GM21447 (cell line): ENCODE measurements around the gene MED27.
"Not testable (repeated sequence)": the region's sequence is repeated elsewhere in the genome, so short reads cannot be mapped to it uniquely, and the experiment has no call there.

Source experiments
- ATAC-seq: cut with Tn5 transposase; IDR thresholded peaks from one replicate; pipeline ENCODE4 v1.9.1; 2021; ENCODE audit not compliant: unreplicated experiment

Gene MED27

DNA sequence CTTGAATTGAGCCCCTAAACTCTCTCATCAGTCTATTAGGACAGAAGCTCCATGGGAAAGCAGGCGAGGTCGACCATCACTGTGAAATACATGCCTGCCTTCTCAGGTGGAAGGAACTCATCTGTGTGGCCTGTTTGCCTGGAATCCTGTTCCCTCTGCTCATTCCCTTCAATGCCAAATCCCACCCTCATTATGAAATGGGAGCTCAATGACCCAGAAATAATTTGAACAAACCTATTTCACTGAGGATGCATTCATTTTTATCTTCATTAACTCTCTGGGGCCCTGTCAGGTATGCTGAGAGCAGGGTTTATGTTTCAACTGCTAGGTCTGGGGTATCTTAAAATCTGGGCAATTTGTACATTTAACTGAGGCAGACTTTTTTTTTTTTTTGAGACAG lies 142.2 kb downstream of the MED27 start:
- no peak for ATAC-seq

DNA sequence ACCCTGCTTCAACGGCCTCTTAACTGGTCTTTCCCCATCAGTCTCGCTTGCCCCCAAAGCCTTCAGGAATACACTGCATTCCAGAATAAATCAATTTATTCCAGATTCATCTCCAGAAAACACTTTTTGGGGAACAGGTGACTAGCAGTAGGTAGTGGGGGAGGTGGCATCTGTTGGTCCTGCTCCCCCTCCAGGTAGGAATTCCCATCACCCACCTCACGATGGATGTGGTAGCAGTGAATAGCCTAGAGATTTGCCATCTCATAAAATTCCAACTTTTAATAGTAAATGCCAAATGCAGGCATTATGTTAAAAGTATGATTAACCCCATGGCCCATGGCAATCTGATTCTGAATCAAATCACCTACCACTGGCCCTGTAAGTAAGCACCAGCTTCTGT lies 142.7 kb downstream of the MED27 start:
- ATAC-seq = no peak

DNA sequence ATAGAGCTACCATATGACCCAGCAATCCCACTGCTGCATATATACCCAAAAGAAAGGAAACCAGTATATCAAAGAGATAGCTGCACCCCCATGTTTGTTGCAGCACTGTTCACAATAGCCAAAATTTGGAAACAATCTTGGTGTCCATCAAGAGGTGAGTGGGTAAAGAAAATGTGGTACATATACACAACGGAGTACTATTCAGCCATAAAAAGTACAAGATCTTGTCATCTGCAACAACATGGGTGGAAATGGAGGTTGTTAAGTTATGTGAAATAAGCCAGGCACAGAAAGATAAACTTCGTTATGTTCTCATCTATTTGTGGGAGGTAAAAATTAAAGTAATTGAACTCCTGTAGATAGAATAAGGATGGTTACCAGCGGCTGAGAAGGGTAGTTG lies 145.0 kb downstream of the MED27 start:
- no peak for ATAC-seq

GRCh38 chr9:131927091-131927490 lies 152.6 kb downstream of the MED27 start:
- ATAC-seq = no peak

GRCh38 chr9:131926360-131926922 lies 153.2 kb downstream of the MED27 start:
- ATAC-seq = no peak

GRCh38 chr9:131925677-131926177 lies 153.9 kb downstream of the MED27 start:
- no peak for ATAC-seq

DNA sequence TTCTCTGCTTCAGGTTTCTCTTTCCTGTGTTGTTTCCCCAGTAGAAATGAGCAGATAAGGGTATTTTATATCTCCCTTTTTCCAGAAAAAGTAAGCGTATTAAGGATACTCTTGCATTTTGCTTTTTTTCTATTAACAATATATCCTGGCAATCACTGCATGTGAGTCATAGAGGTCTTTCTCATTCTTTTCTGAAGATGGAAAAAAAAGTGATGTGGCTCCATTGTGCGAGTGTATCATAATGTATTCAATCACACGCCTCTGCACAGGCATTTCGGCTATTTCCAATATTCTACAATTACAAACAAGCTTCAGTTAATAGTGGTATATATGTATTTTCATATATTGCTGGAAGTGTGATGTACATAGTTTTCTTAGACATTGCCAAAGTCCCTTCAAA lies 155.9 kb downstream of the MED27 start:
- ATAC-seq = no peak

- no peak for ATAC-seq
Observed at GRCh38 chr9:131923132-131923671, 156.5 kb downstream of the MED27 start.

- ATAC-seq = not testable (repeated sequence)
Observed at GRCh38 chr9:131921635-131922034, 158.0 kb downstream of the MED27 start.

- ATAC-seq = no peak
Observed at GRCh38 chr9:131919216-131919615, 160.5 kb downstream of the MED27 start.

DNA sequence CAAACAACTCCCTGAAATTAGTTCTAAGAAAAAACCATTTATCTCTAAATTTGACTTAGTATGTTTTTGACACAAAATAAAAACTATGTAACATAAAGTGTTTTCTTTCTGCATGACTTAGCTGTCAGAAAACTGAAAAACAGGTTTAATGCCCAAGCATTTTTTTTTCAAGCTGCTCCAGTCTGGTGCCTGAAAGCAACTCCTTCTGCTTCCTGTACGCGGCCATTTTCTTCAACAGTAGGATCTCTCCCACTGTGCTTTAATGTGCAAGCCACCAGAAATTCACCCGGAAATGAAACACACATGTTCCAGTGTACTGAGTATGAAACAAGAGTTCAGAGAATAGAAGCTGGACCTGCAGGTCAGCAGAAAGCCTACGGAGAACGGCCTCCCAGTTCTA lies 161.2 kb downstream of the MED27 start:
- no peak for ATAC-seq

- no peak for ATAC-seq
Observed at GRCh38 chr9:131917009-131917408, 162.7 kb downstream of the MED27 start.

- no peak for ATAC-seq
Observed at GRCh38 chr9:131915181-131915580, 164.5 kb downstream of the MED27 start.

DNA sequence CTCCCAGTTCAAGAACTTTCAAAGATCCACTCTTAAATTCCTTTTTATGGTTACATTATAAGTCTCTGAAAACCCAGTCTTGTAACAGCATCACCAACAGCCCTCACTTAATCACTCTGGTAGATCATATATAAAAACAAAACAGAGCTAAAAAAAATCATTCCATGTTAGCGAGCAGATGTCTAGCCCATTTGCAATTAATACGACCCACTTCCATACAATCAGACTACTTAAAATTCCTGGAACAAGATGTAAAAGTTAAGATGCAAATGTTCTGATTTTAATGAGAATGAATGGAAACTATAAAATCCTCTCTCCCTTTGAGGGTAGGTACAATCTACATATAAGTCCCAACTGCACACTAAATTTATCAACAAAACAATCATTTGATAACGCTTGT lies 167.0 kb downstream of the MED27 start:
- ATAC-seq = no peak

- ATAC-seq = no peak
Observed at GRCh38 chr9:131912069-131912468, 167.6 kb downstream of the MED27 start.

GRCh38 chr9:131910572-131910971 lies 169.1 kb downstream of the MED27 start:
- ATAC-seq = no peak

- no peak for ATAC-seq
Observed at GRCh38 chr9:131905144-131905543, 174.5 kb downstream of the MED27 start.

- no peak for ATAC-seq
Observed at GRCh38 chr9:131899296-131900228, 180.1 kb downstream of the MED27 start.

DNA sequence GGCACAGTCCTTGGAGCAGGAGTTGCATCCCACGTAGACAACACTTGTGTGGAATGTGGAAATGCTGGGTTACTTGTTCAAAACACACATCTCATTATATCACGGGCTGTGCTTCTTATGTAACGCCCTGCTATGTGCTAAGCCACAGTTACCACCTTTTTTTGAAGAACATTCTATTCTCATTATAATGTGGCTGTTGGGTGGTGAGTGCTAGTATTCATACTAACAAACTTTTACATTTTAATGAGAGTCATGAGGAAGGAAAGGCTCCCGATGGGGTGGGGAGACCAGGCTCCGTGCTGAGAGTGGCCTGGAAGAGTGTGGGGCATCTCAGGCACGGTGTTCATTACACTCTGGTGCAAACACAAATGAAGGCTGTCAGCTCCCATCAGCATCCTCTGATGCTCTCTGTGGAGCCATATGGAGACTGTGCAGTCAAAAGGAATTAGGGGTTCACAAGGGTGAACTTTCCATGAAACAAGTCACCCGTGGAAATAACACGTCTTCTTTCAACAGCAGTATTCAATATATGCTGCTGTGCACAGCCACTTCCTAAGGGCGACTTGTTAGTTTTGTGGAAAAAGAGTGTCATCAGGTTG lies 186.7 kb downstream of the MED27 start:
- no peak for ATAC-seq

- no peak for ATAC-seq
Observed at GRCh38 chr9:131892162-131892707, 187.4 kb downstream of the MED27 start.

GRCh38 chr9:131891598-131891997 lies 188.1 kb downstream of the MED27 start:
- ATAC-seq = no peak
